ENCODE data around the gene TTC13.

Gene TTC13

GRCh38 chr1:230926182-230926581, 52.5 kb downstream of the TTC13 start:
- no peaks in the 10 kb centered on the region for H3K27me3 ChIP-seq (ENCODE audit: insufficient read depth, low read length, poor library complexity)
- H3K4me2 ChIP-seq (ENCODE audit: low read length), result no peak overlapping the region
- H3K56ac ChIP-seq (ENCODE audit: low read length), result no peak overlapping the region
- H2AK5ac ChIP-seq (ENCODE audit: low read length), result no peak overlapping the region
- no peaks in the 10 kb centered on the region for H3K79me1 ChIP-seq (ENCODE audit: low read length)
- no peak overlapping the region for H4K5ac ChIP-seq (ENCODE audit: low read length)
- H2BK15ac ChIP-seq (replicated peaks; ENCODE audit: low read depth), result no peak overlapping the region
- H4K8ac ChIP-seq (ENCODE audit: low read depth, low read length), result no peak overlapping the region
- H2BK5ac ChIP-seq (ENCODE audit: low read length), result no peak overlapping the region
- no CpG with 5 or more reads among the region's 5 CpGs for WGBS (ENCODE audit: extremely low coverage, insufficient coverage, low lambda C conversion rate)
- H3K36me3 ChIP-seq (ENCODE audit: control insufficient read depth, insufficient read depth, low read length), result no peaks in the 10 kb centered on the region
- no peaks in the 10 kb centered on the region for H3K79me2 ChIP-seq (ENCODE audit: control insufficient read depth, insufficient read depth, low read length)
- H3K9ac ChIP-seq (ENCODE audit: low read length), result no peak overlapping the region
- no peak overlapping the region for H3K4ac ChIP-seq (ENCODE audit: low read depth, low read length)
- H2BK120ac ChIP-seq (ENCODE audit: low read depth, low read length), result no peak overlapping the region
- H3K18ac ChIP-seq (ENCODE audit: low read length), result no peak overlapping the region
- H3K23ac ChIP-seq (ENCODE audit: low read length), result no peak overlapping the region
- no peak overlapping the region for H3K27ac ChIP-seq (ENCODE audit: low read depth, low read length)
- H3K4me3 ChIP-seq (ENCODE audit: low read length), result no peak overlapping the region
- H3K4me1 ChIP-seq (ENCODE audit: control insufficient read depth, low read depth, low read length), result no peaks in the 10 kb centered on the region
- DNase-seq, result no peak

GRCh38 chr1:230925608-230926007, 53.1 kb downstream of the TTC13 start:
- Histone ChIP-seq H4K8ac (ENCODE audit: low read depth, low read length) (no peak overlapping the region), H3K79me2 (ENCODE audit: control insufficient read depth, insufficient read depth, low read length) (no peaks in the 10 kb centered on the region), H2AK5ac (ENCODE audit: low read length) (no peak overlapping the region), H3K27me3 (ENCODE audit: insufficient read depth, low read length, poor library complexity) (no peaks in the 10 kb centered on the region), H3K4ac (ENCODE audit: low read depth, low read length) (no peak overlapping the region), H3K79me1 (ENCODE audit: low read length) (no peaks in the 10 kb centered on the region), H3K23ac (ENCODE audit: low read length) (no peak overlapping the region), H3K4me2 (ENCODE audit: low read length) (no peak overlapping the region), H3K4me3 (ENCODE audit: low read length) (no peak overlapping the region), H3K56ac (ENCODE audit: low read length) (no peak overlapping the region), H2BK120ac (ENCODE audit: low read depth, low read length) (no peak overlapping the region), H3K9ac (ENCODE audit: low read length) (no peak overlapping the region), H3K36me3 (ENCODE audit: control insufficient read depth, insufficient read depth, low read length) (no peaks in the 10 kb centered on the region), H2BK5ac (ENCODE audit: low read length) (no peak overlapping the region), H4K5ac (ENCODE audit: low read length) (no peak overlapping the region), H3K27ac (ENCODE audit: low read depth, low read length) (no peak overlapping the region), H2BK15ac (replicated peaks; ENCODE audit: low read depth) (no peak overlapping the region), H3K4me1 (ENCODE audit: control insufficient read depth, low read depth, low read length) (no peaks in the 10 kb centered on the region), H3K18ac (ENCODE audit: low read length) (no peak overlapping the region)
- no CpG with 5 or more reads among the region's 2 CpGs for WGBS (ENCODE audit: extremely low coverage, insufficient coverage, low lambda C conversion rate)
- DNase-seq, result no peak

GRCh38 chr1:230923176-230923575, 55.5 kb downstream of the TTC13 start:
- no peaks in the 10 kb centered on the region for H3K79me2 ChIP-seq (ENCODE audit: control insufficient read depth, insufficient read depth, low read length)
- H3K4me2 ChIP-seq (ENCODE audit: low read length), result no peak overlapping the region
- no peak overlapping the region for H2BK15ac ChIP-seq (replicated peaks; ENCODE audit: low read depth)
- H4K8ac ChIP-seq (ENCODE audit: low read depth, low read length), result no peak overlapping the region
- no peak overlapping the region for H2BK5ac ChIP-seq (ENCODE audit: low read length)
- no peak overlapping the region for H3K27ac ChIP-seq (ENCODE audit: low read depth, low read length)
- no peak overlapping the region for H3K23ac ChIP-seq (ENCODE audit: low read length)
- H3K4me1 ChIP-seq (ENCODE audit: control insufficient read depth, low read depth, low read length), result no peaks in the 10 kb centered on the region
- H3K36me3 ChIP-seq (ENCODE audit: control insufficient read depth, insufficient read depth, low read length), result no peaks in the 10 kb centered on the region
- no peak overlapping the region for H3K9ac ChIP-seq (ENCODE audit: low read length)
- H2BK120ac ChIP-seq (ENCODE audit: low read depth, low read length), result no peak overlapping the region
- no peak for DNase-seq
- H3K4me3 ChIP-seq (ENCODE audit: low read length), result no peak overlapping the region
- no peaks in the 10 kb centered on the region for H3K27me3 ChIP-seq (ENCODE audit: insufficient read depth, low read length, poor library complexity)
- H3K4ac ChIP-seq (ENCODE audit: low read depth, low read length), result no peak overlapping the region
- H3K56ac ChIP-seq (ENCODE audit: low read length), result no peak overlapping the region
- no peak overlapping the region for H4K5ac ChIP-seq (ENCODE audit: low read length)
- H3K18ac ChIP-seq (ENCODE audit: low read length), result no peak overlapping the region
- WGBS (ENCODE audit: extremely low coverage, insufficient coverage, low lambda C conversion rate), result no CpG with 5 or more reads among the region's 4 CpGs
- no peak overlapping the region for H2AK5ac ChIP-seq (ENCODE audit: low read length)
- H3K79me1 ChIP-seq (ENCODE audit: low read length), result no peaks in the 10 kb centered on the region

- Histone ChIP-seq H2AK5ac (ENCODE audit: low read length) (no peak overlapping the region), H2BK15ac (replicated peaks; ENCODE audit: low read depth) (no peak overlapping the region), H3K9ac (ENCODE audit: low read length) (no peak overlapping the region), H3K4me1 (ENCODE audit: control insufficient read depth, low read depth, low read length) (no peaks in the 10 kb centered on the region), H3K27me3 (ENCODE audit: insufficient read depth, low read length, poor library complexity) (no peaks in the 10 kb centered on the region), H2BK5ac (ENCODE audit: low read length) (no peak overlapping the region), H2BK120ac (ENCODE audit: low read depth, low read length) (no peak overlapping the region), H4K8ac (ENCODE audit: low read depth, low read length) (no peak overlapping the region), H4K5ac (ENCODE audit: low read length) (no peak overlapping the region), H3K79me2 (ENCODE audit: control insufficient read depth, insufficient read depth, low read length) (no peaks in the 10 kb centered on the region), H3K23ac (ENCODE audit: low read length) (no peak overlapping the region), H3K4me3 (ENCODE audit: low read length) (no peak overlapping the region), H3K4ac (ENCODE audit: low read depth, low read length) (no peak overlapping the region), H3K27ac (ENCODE audit: low read depth, low read length) (no peak overlapping the region), H3K36me3 (ENCODE audit: control insufficient read depth, insufficient read depth, low read length) (no peaks in the 10 kb centered on the region), H3K4me2 (ENCODE audit: low read length) (no peak overlapping the region), H3K56ac (ENCODE audit: low read length) (no peak overlapping the region), H3K79me1 (ENCODE audit: low read length) (no peaks in the 10 kb centered on the region), H3K18ac (ENCODE audit: low read length) (no peak overlapping the region)
- WGBS (ENCODE audit: extremely low coverage, insufficient coverage, low lambda C conversion rate), result no CpG with 5 or more reads among the region's 2 CpGs
- DNase-seq, result peak; percentile 40
These were observed 56.0 kb downstream of the TTC13 start for GRCh38 chr1:230922620-230923019.

GRCh38 chr1:230919207-230919606, 59.5 kb downstream of the TTC13 start:
- no peak overlapping the region for H3K18ac ChIP-seq (ENCODE audit: low read length)
- H2BK5ac ChIP-seq (ENCODE audit: low read length), result no peak overlapping the region
- no peak overlapping the region for H3K9ac ChIP-seq (ENCODE audit: low read length)
- H4K8ac ChIP-seq (ENCODE audit: low read depth, low read length), result no peak overlapping the region
- H3K79me1 ChIP-seq (ENCODE audit: low read length), result no peaks in the 10 kb centered on the region
- H2BK15ac ChIP-seq (replicated peaks; ENCODE audit: low read depth), result no peak overlapping the region
- no peak overlapping the region for H3K56ac ChIP-seq (ENCODE audit: low read length)
- no peak overlapping the region for H3K4me2 ChIP-seq (ENCODE audit: low read length)
- H3K4me1 ChIP-seq (ENCODE audit: control insufficient read depth, low read depth, low read length), result no peaks in the 10 kb centered on the region
- H3K27ac ChIP-seq (ENCODE audit: low read depth, low read length), result no peak overlapping the region
- H3K4ac ChIP-seq (ENCODE audit: low read depth, low read length), result no peak overlapping the region
- H3K36me3 ChIP-seq (ENCODE audit: control insufficient read depth, insufficient read depth, low read length), result no peaks in the 10 kb centered on the region
- no CpG with 5 or more reads among the region's 4 CpGs for WGBS (ENCODE audit: extremely low coverage, insufficient coverage, low lambda C conversion rate)
- no peak overlapping the region for H2BK120ac ChIP-seq (ENCODE audit: low read depth, low read length)
- DNase-seq, result no peak
- no peak overlapping the region for H3K4me3 ChIP-seq (ENCODE audit: low read length)
- no peak overlapping the region for H2AK5ac ChIP-seq (ENCODE audit: low read length)
- H4K5ac ChIP-seq (ENCODE audit: low read length), result no peak overlapping the region
- H3K79me2 ChIP-seq (ENCODE audit: control insufficient read depth, insufficient read depth, low read length), result no peaks in the 10 kb centered on the region
- no peak overlapping the region for H3K23ac ChIP-seq (ENCODE audit: low read length)
- H3K27me3 ChIP-seq (ENCODE audit: insufficient read depth, low read length, poor library complexity), result no peaks in the 10 kb centered on the region

- H3K9ac ChIP-seq (ENCODE audit: low read length), result no peak overlapping the region
- no peak overlapping the region for H2BK5ac ChIP-seq (ENCODE audit: low read length)
- H3K23ac ChIP-seq (ENCODE audit: low read length), result no peak overlapping the region
- no peak overlapping the region for H3K18ac ChIP-seq (ENCODE audit: low read length)
- H4K8ac ChIP-seq (ENCODE audit: low read depth, low read length), result no peak overlapping the region
- WGBS (ENCODE audit: extremely low coverage, insufficient coverage, low lambda C conversion rate), result no CpG with 5 or more reads among the region's 15 CpGs
- H4K5ac ChIP-seq (ENCODE audit: low read length), result no peak overlapping the region
- H3K56ac ChIP-seq (ENCODE audit: low read length), result no peak overlapping the region
- H2AK5ac ChIP-seq (ENCODE audit: low read length), result no peak overlapping the region
- H3K36me3 ChIP-seq (ENCODE audit: control insufficient read depth, insufficient read depth, low read length), result no peaks in the 10 kb centered on the region
- no peak overlapping the region for H3K4me2 ChIP-seq (ENCODE audit: low read length)
- no peak overlapping the region for H3K4me3 ChIP-seq (ENCODE audit: low read length)
- H3K79me1 ChIP-seq (ENCODE audit: low read length), result no peaks in the 10 kb centered on the region
- no peaks in the 10 kb centered on the region for H3K79me2 ChIP-seq (ENCODE audit: control insufficient read depth, insufficient read depth, low read length)
- DNase-seq, result peak; percentile 90
- H3K4ac ChIP-seq (ENCODE audit: low read depth, low read length), result no peak overlapping the region
- H3K27me3 ChIP-seq (ENCODE audit: insufficient read depth, low read length, poor library complexity), result no peaks in the 10 kb centered on the region
- no peak overlapping the region for H2BK15ac ChIP-seq (replicated peaks; ENCODE audit: low read depth)
- H3K4me1 ChIP-seq (ENCODE audit: control insufficient read depth, low read depth, low read length), result no peaks in the 10 kb centered on the region
- H3K27ac ChIP-seq (ENCODE audit: low read depth, low read length), result no peak overlapping the region
- H2BK120ac ChIP-seq (ENCODE audit: low read depth, low read length), result no peak overlapping the region
These were observed 61.2 kb downstream of the TTC13 start for GRCh38 chr1:230917284-230918135.

Measured in mesendoderm (in vitro differentiated cells).